ENCODE measurements around the gene NACAD. TPM values are rescaled to one million over a fixed set of nuclear protein-coding genes. Genes with fewer than 3 reads are reported as not detected.
A peak's percentile ranks its signal among the peaks of the same experiment; 100 is the strongest.

NACAD gene
- total RNA-seq, 1 donor from 2014 or later = 0.33 TPM

- no peaks in the 10 kb centered on the region for H3K4me1 Mint-ChIP-seq
- no peak overlapping the region for H3K27ac Mint-ChIP-seq
- no peak overlapping the region for H3K4me3 Mint-ChIP-seq
- ChIA-PET CTCF (no interaction called here), POLR2A (interaction anchor here (0.6 kb wide), 1 partner anchor 83 kb away, joined by 3 read pairs; no protein-coding TSS in a partner anchor)
- no peaks in the 10 kb centered on the region for H3K9me3 Mint-ChIP-seq
- ATAC-seq (ENCODE audit: low read depth) = no peak
- no peaks in the 10 kb centered on the region for H3K27me3 Mint-ChIP-seq
- DNase-seq = no peak
- no peak for TF ChIP-seq CTCF (IDR thresholded peaks at IDR 0.05)
- peaks cover 9% of the 10 kb centered on the region for H3K36me3 Mint-ChIP-seq (ENCODE audit: low read depth)
- intact Hi-C loops (cut with micrococcal nuclease) = no loop called here
These were observed 7.1 kb downstream of the NACAD start for GRCh38 chr7:45081670-45081974.

- no peak overlapping the region for H3K4me3 Mint-ChIP-seq
- no peaks in the 10 kb centered on the region for H3K9me3 Mint-ChIP-seq
- H3K4me1 Mint-ChIP-seq = no peaks in the 10 kb centered on the region
- ChIA-PET POLR2A (interaction anchor here (0.6 to 0.8 kb wide), 2 partner anchors 30 to 82 kb away, joined by 3 to 5 read pairs; partner anchors contain the start of gene TBRG4), CTCF (no interaction called here)
- ATAC-seq (ENCODE audit: low read depth) = no peak
- intact Hi-C loops (cut with micrococcal nuclease) = no loop called here
- no peak for TF ChIP-seq CTCF (IDR thresholded peaks at IDR 0.05)
- H3K36me3 Mint-ChIP-seq (ENCODE audit: low read depth) = peaks cover 14% of the 10 kb centered on the region
- no peak overlapping the region for H3K27ac Mint-ChIP-seq
- H3K27me3 Mint-ChIP-seq = no peaks in the 10 kb centered on the region
- DNase-seq = no peak
These were observed 7.7 kb downstream of the NACAD start for GRCh38 chr7:45080958-45081669.

GRCh38 chr7:45080265-45080957 is 8.4 kb downstream of the NACAD start:
- no peak for DNase-seq
- ChIA-PET CTCF (no interaction called here), POLR2A (interaction anchor here (0.5 to 0.8 kb wide), 2 partner anchors 18 to 31 kb away, joined by 3 to 5 read pairs; partner anchors contain the start of gene TBRG4)
- ATAC-seq (ENCODE audit: low read depth) = peak; percentile 34
- no peaks in the 10 kb centered on the region for H3K9me3 Mint-ChIP-seq
- H3K4me3 Mint-ChIP-seq = no peak overlapping the region
- intact Hi-C loops (cut with micrococcal nuclease) = no loop called here
- no peak for TF ChIP-seq CTCF (IDR thresholded peaks at IDR 0.05)
- H3K4me1 Mint-ChIP-seq = no peaks in the 10 kb centered on the region
- H3K27ac Mint-ChIP-seq = peak overlapping the region; percentile 42
- H3K27me3 Mint-ChIP-seq = no peaks in the 10 kb centered on the region
- peaks cover 21% of the 10 kb centered on the region for H3K36me3 Mint-ChIP-seq (ENCODE audit: low read depth)

- H3K36me3 Mint-ChIP-seq (ENCODE audit: low read depth) = peaks cover 43% of the 10 kb centered on the region
- no peak overlapping the region for H3K27ac Mint-ChIP-seq
- ATAC-seq (ENCODE audit: low read depth) = no peak
- no peaks in the 10 kb centered on the region for H3K4me1 Mint-ChIP-seq
- no peak overlapping the region for H3K4me3 Mint-ChIP-seq
- H3K27me3 Mint-ChIP-seq = no peaks in the 10 kb centered on the region
- ChIA-PET POLR2A (no interaction called here), CTCF (no interaction called here)
- H3K9me3 Mint-ChIP-seq = no peaks in the 10 kb centered on the region
- intact Hi-C loops (cut with micrococcal nuclease) = loop anchor here (1.0 kb wide), 1 partner anchor 58 kb away; no protein-coding TSS in a partner anchor
- TF ChIP-seq CTCF (IDR thresholded peaks at IDR 0.05) = no peak
- no peak for DNase-seq
These were observed 10.6 kb downstream of the NACAD start for GRCh38 chr7:45078125-45078681.

GRCh38 chr7:45077579-45077978 is 11.2 kb downstream of the NACAD start:
- ChIA-PET POLR2A (no interaction called here), CTCF (no interaction called here)
- H3K27me3 Mint-ChIP-seq = no peaks in the 10 kb centered on the region
- no peaks in the 10 kb centered on the region for H3K4me1 Mint-ChIP-seq
- TF ChIP-seq CTCF (IDR thresholded peaks at IDR 0.05) = no peak
- no peak overlapping the region for H3K27ac Mint-ChIP-seq
- ATAC-seq (ENCODE audit: low read depth) = no peak
- no peaks in the 10 kb centered on the region for H3K9me3 Mint-ChIP-seq
- H3K36me3 Mint-ChIP-seq (ENCODE audit: low read depth) = peaks cover 49% of the 10 kb centered on the region
- no peak overlapping the region for H3K4me3 Mint-ChIP-seq
- intact Hi-C loops (cut with micrococcal nuclease) = no loop called here
- DNase-seq = no peak
